Stimulated activated CD8-positive, alpha-beta memory T cell treated with anti-CD3 and anti-CD28 coated beads, Interleukin-7, amount 100 ng/mL, for 24 hours (primary cell): ENCODE data around the gene MTCL1.

Experiments
- DNase-seq: peaks from one replicate; pipeline ENCODE4 v3.0.0-alpha.2; 2020; ENCODE audit warnings: low read depth

MTCL1 gene

GRCh38 chr18:8713691-8714090 is 8.3 kb downstream of the MTCL1 start:
- no peak for DNase-seq

- no peak for DNase-seq
Measured at GRCh38 chr18:8715599-8715998, 10.2 kb downstream of the MTCL1 start.

GRCh38 chr18:8717011-8717770 is 11.8 kb downstream of the MTCL1 start:
- DNase-seq, result no peak

- DNase-seq, result no peak
Measured at GRCh38 chr18:8718401-8718913, 13.1 kb downstream of the MTCL1 start.

GRCh38 chr18:8719192-8719591 is 13.8 kb downstream of the MTCL1 start:
- DNase-seq, result no peak

- DNase-seq, result no peak
Measured at GRCh38 chr18:8720141-8720540, 14.8 kb downstream of the MTCL1 start.

- DNase-seq, result no peak
Measured at GRCh38 chr18:8721094-8721669, 15.8 kb downstream of the MTCL1 start.

GRCh38 chr18:8721716-8722115 is 16.4 kb downstream of the MTCL1 start:
- no peak for DNase-seq

GRCh38 chr18:8722946-8723820 is 17.8 kb downstream of the MTCL1 start:
- DNase-seq, result no peak

- DNase-seq, result no peak
Measured at GRCh38 chr18:8724452-8724851, 19.1 kb downstream of the MTCL1 start.

GRCh38 chr18:8726281-8726680 is 20.9 kb downstream of the MTCL1 start:
- DNase-seq, result no peak

GRCh38 chr18:8726963-8727705 is 21.8 kb downstream of the MTCL1 start:
- DNase-seq, result no peak

GRCh38 chr18:8730080-8730827 is 24.9 kb downstream of the MTCL1 start:
- no peak for DNase-seq

GRCh38 chr18:8732442-8733360 is 27.3 kb downstream of the MTCL1 start:
- no peak for DNase-seq

- no peak for DNase-seq
Measured at GRCh38 chr18:8734496-8734895, 29.1 kb downstream of the MTCL1 start.

GRCh38 chr18:8735274-8735673 is 29.9 kb downstream of the MTCL1 start:
- no peak for DNase-seq

- no peak for DNase-seq
Measured at GRCh38 chr18:8741117-8741516, 35.8 kb downstream of the MTCL1 start.

- DNase-seq, result no peak
Measured at GRCh38 chr18:8741532-8741931, 36.2 kb downstream of the MTCL1 start.

- no peak for DNase-seq
Measured at GRCh38 chr18:8742387-8743361, 37.3 kb downstream of the MTCL1 start.
